Sigmoid colon (tissue), 4 donors: Measurements from ENCODE around the gene G3BP1.

ENCODE experiments used
- EP300 ChIP-seq, 4 donors: sonication (generic); formaldehyde crosslinking; IDR thresholded peaks; one replicate each; pipeline ENCODE4 v1.6.1; 2017; ENCODE audit warnings: antibody characterized with exemption in 4 of 4
- POLR2A ChIP-seq, 2 donors: fragments of 450-650 bp; IDR thresholded peaks; one replicate each; pipeline ENCODE4 v1.6.1; 2016; ENCODE audit warnings: antibody characterized with exemption in 2 of 2, mild to moderate bottlenecking in 2 of 2, moderate library complexity in 2 of 2
- TF ChIP-seq, protein P1 (sequence below), 4 experiments: fragments of 450-650 bp in 3 of 4; fragments of 200-600 bp in 1 of 4; IDR thresholded peaks; one replicate each; pipeline ENCODE4 v1.5.1; 2016 to 2019; ENCODE audit warnings: antibody characterized with exemption in 4 of 4, mild to moderate bottlenecking in 3 of 4, moderate library complexity in 2 of 4

DNA sequence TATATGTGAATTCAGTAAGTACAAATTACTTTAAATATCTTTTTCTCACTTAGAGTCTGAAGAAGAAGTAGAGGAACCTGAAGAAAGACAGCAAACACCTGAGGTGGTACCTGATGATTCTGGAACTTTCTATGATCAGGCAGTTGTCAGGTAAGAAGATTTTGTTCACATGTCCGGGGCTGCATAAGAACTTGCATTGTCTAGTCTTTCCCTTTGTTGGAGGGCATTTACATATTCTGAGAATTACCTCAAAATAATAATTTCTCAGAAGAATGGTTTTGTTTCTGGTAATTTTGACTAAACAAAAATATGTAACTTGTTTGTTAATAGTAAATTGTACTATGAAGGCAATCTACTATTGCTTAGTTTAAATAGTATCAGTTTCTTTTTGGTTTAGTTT lies 23.7 kb downstream of the G3BP1 start:
- TF ChIP-seq, protein P1, sequence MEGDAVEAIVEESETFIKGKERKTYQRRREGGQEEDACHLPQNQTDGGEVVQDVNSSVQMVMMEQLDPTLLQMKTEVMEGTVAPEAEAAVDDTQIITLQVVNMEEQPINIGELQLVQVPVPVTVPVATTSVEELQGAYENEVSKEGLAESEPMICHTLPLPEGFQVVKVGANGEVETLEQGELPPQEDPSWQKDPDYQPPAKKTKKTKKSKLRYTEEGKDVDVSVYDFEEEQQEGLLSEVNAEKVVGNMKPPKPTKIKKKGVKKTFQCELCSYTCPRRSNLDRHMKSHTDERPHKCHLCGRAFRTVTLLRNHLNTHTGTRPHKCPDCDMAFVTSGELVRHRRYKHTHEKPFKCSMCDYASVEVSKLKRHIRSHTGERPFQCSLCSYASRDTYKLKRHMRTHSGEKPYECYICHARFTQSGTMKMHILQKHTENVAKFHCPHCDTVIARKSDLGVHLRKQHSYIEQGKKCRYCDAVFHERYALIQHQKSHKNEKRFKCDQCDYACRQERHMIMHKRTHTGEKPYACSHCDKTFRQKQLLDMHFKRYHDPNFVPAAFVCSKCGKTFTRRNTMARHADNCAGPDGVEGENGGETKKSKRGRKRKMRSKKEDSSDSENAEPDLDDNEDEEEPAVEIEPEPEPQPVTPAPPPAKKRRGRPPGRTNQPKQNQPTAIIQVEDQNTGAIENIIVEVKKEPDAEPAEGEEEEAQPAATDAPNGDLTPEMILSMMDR (IDR thresholded peaks at IDR 0.05): no peak
- TF ChIP-seq EP300 (IDR thresholded peaks at IDR 0.05) (no peak), POLR2A (IDR thresholded peaks at IDR 0.05) (no peak)
